Amniotic epithelial cell (primary cell): ENCODE measurements around the gene CHGA.

ENCODE experiments used
- DNase-seq: peaks from one replicate; pipeline ENCODE4 v3.0.0-alpha.2; 2010; ENCODE audit warnings: low read depth

Gene CHGA

GRCh38 chr14:92944976-92945375 is 22.0 kb downstream of the CHGA start:
- DNase-seq, result no peak

GRCh38 chr14:92945544-92945943 is 22.6 kb downstream of the CHGA start:
- DNase-seq, result no peak

- DNase-seq, result peak; percentile 15
Measured at GRCh38 chr14:92945959-92946846, 23.3 kb downstream of the CHGA start.

GRCh38 chr14:92946847-92947545 is 24.0 kb downstream of the CHGA start:
- DNase-seq, result no peak

GRCh38 chr14:92948647-92949046 is 25.7 kb downstream of the CHGA start:
- DNase-seq, result no peak

- DNase-seq, result no peak
Measured at GRCh38 chr14:92949496-92950192, 26.7 kb downstream of the CHGA start.

- no peak for DNase-seq
Measured at GRCh38 chr14:92950193-92950540, 27.2 kb downstream of the CHGA start.

- DNase-seq, result no peak
Measured at GRCh38 chr14:92950773-92951172, 27.8 kb downstream of the CHGA start.

- no peak for DNase-seq
Measured at GRCh38 chr14:92951261-92951660, 28.3 kb downstream of the CHGA start.

GRCh38 chr14:92951912-92952471 is 29.0 kb downstream of the CHGA start:
- DNase-seq, result peak; percentile 33

- DNase-seq, result no peak
Measured at GRCh38 chr14:92952481-92953298, 29.7 kb downstream of the CHGA start.

GRCh38 chr14:92953526-92953925 is 30.6 kb downstream of the CHGA start:
- no peak for DNase-seq

GRCh38 chr14:92954933-92955332 is 32.0 kb downstream of the CHGA start:
- DNase-seq, result no peak

GRCh38 chr14:92955381-92955780 is 32.4 kb downstream of the CHGA start:
- DNase-seq, result no peak

- no peak for DNase-seq
Measured at GRCh38 chr14:92956961-92957360, 34.0 kb downstream of the CHGA start.

- no peak for DNase-seq
Measured at GRCh38 chr14:92958373-92959188, 35.6 kb downstream of the CHGA start.

GRCh38 chr14:92959189-92959531 is 36.2 kb downstream of the CHGA start:
- no peak for DNase-seq

- DNase-seq, result no peak
Measured at GRCh38 chr14:92959761-92960680, 37.1 kb downstream of the CHGA start.

- DNase-seq, result peak; percentile 18
Measured at GRCh38 chr14:92960706-92961566, 38.0 kb downstream of the CHGA start.
